ENCODE results near the gene KL. TPM values are rescaled to one million over a fixed set of nuclear protein-coding genes. Genes with fewer than 3 reads are reported as not detected.

The KL gene
- total RNA-seq, 1 experiment from 2014 or later, result 0.52 TPM

GRCh38 chr13:33003458-33004019 lies 12.7 kb upstream of the KL start:
- DNase-seq, result no peak
- Mint-ChIP-seq H3K9me3 (ENCODE audit: low read depth, unreplicated experiment) (peaks cover 10% of the 10 kb centered on the region), H3K36me3 (ENCODE audit: insufficient read depth, unreplicated experiment) (no peaks in the 10 kb centered on the region), H3K4me3 (ENCODE audit: low read depth, unreplicated experiment) (no peak overlapping the region), H3K27me3 (ENCODE audit: unreplicated experiment) (peaks cover 41% of the 10 kb centered on the region), H3K4me1 (ENCODE audit: low read depth, unreplicated experiment) (no peaks in the 10 kb centered on the region), H3K27ac (ENCODE audit: unreplicated experiment) (no peak overlapping the region)
- TF ChIP-seq, protein P1, sequence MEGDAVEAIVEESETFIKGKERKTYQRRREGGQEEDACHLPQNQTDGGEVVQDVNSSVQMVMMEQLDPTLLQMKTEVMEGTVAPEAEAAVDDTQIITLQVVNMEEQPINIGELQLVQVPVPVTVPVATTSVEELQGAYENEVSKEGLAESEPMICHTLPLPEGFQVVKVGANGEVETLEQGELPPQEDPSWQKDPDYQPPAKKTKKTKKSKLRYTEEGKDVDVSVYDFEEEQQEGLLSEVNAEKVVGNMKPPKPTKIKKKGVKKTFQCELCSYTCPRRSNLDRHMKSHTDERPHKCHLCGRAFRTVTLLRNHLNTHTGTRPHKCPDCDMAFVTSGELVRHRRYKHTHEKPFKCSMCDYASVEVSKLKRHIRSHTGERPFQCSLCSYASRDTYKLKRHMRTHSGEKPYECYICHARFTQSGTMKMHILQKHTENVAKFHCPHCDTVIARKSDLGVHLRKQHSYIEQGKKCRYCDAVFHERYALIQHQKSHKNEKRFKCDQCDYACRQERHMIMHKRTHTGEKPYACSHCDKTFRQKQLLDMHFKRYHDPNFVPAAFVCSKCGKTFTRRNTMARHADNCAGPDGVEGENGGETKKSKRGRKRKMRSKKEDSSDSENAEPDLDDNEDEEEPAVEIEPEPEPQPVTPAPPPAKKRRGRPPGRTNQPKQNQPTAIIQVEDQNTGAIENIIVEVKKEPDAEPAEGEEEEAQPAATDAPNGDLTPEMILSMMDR (IDR thresholded peaks at IDR 0.05; ENCODE audit: unreplicated experiment), result no peak
- no TSS peak for BruUV-seq (replicated peaks)
- CTCF ChIA-PET, result no interaction called here
- intact Hi-C loops (cut with micrococcal nuclease; ENCODE audit: unreplicated experiment), result no loop called here

DNA sequence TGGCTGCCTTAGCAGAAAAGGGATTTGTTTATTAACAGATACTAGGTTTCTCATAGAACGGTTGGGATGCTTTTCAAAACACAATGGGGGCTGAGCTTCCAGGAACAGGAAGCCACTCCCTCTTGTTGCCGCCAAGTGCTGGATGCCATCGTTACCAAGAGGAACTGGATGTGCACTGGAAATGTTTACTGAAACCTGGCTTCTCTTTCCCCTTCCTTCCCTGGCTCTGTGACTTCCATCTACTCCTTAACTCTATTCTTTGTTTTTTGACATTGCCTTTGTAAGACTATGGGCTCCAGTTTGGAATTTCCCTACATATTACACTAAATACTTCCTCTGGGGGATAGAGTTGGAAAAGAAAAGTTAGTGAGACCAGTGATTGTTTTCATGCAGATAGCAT lies 11.7 kb upstream of the KL start:
- BruUV-seq (replicated peaks), result no TSS peak
- TF ChIP-seq, protein P1 (IDR thresholded peaks at IDR 0.05; ENCODE audit: unreplicated experiment), result no peak
- Mint-ChIP-seq H3K27me3 (ENCODE audit: unreplicated experiment) (peaks cover 51% of the 10 kb centered on the region), H3K4me3 (ENCODE audit: low read depth, unreplicated experiment) (no peak overlapping the region), H3K9me3 (ENCODE audit: low read depth, unreplicated experiment) (peaks cover 14% of the 10 kb centered on the region), H3K27ac (ENCODE audit: unreplicated experiment) (no peak overlapping the region), H3K36me3 (ENCODE audit: insufficient read depth, unreplicated experiment) (no peaks in the 10 kb centered on the region), H3K4me1 (ENCODE audit: low read depth, unreplicated experiment) (no peaks in the 10 kb centered on the region)
- DNase-seq, result no peak
- intact Hi-C loops (cut with micrococcal nuclease; ENCODE audit: unreplicated experiment), result no loop called here
- CTCF ChIA-PET, result no interaction called here

- Mint-ChIP-seq H3K27me3 (ENCODE audit: unreplicated experiment) (peaks cover 66% of the 10 kb centered on the region), H3K36me3 (ENCODE audit: insufficient read depth, unreplicated experiment) (no peaks in the 10 kb centered on the region), H3K27ac (ENCODE audit: unreplicated experiment) (no peak overlapping the region), H3K4me1 (ENCODE audit: low read depth, unreplicated experiment) (no peaks in the 10 kb centered on the region), H3K4me3 (ENCODE audit: low read depth, unreplicated experiment) (no peak overlapping the region), H3K9me3 (ENCODE audit: low read depth, unreplicated experiment) (peaks cover 16% of the 10 kb centered on the region)
- TF ChIP-seq, protein P1 (IDR thresholded peaks at IDR 0.05; ENCODE audit: unreplicated experiment), result no peak
- CTCF ChIA-PET, result no interaction called here
- no peak for DNase-seq
- BruUV-seq (replicated peaks), result no TSS peak
- intact Hi-C loops (cut with micrococcal nuclease; ENCODE audit: unreplicated experiment), result no loop called here
Observed at GRCh38 chr13:33006134-33006533, 10.1 kb upstream of the KL start.

DNA sequence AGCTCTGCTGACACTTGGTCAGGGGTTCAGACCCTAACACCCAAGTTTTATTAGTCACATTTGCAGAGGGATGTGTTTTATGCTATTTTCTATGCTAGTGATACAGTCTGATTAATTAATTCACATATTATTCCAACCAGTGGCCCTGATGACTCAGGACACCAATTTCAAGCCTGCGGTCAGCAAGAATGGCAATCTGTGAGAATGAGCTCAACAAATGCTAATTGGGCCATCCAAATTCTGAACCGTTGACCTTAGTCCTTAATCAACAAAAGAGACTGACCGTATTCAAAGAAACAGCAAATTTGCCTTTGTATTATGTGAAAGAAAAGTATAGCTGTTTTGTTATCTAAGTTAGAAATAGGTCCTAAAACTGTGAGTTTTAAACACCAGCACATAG lies 9.6 kb upstream of the KL start:
- DNase-seq, result no peak
- Mint-ChIP-seq H3K27me3 (ENCODE audit: unreplicated experiment) (peaks cover 69% of the 10 kb centered on the region), H3K9me3 (ENCODE audit: low read depth, unreplicated experiment) (peaks cover 16% of the 10 kb centered on the region), H3K4me1 (ENCODE audit: low read depth, unreplicated experiment) (no peaks in the 10 kb centered on the region), H3K4me3 (ENCODE audit: low read depth, unreplicated experiment) (no peak overlapping the region), H3K27ac (ENCODE audit: unreplicated experiment) (no peak overlapping the region), H3K36me3 (ENCODE audit: insufficient read depth, unreplicated experiment) (no peaks in the 10 kb centered on the region)
- TF ChIP-seq, protein P1 (IDR thresholded peaks at IDR 0.05; ENCODE audit: unreplicated experiment), result no peak
- no TSS peak for BruUV-seq (replicated peaks)
- CTCF ChIA-PET, result no interaction called here
- intact Hi-C loops (cut with micrococcal nuclease; ENCODE audit: unreplicated experiment), result no loop called here
